K562 (cell line): Measurements from ENCODE around the gene TAF12. TPM values are rescaled to one million over a fixed set of nuclear protein-coding genes. Genes with fewer than 3 reads are reported as not detected.

Source experiments
- ATAC-seq: fragments of 200-7000 bp; cut with Tn5 transposase; 3 replicates; pipeline ENCODE4 v1.9.1; 2020; ENCODE audit warnings: moderate library complexity
- BruUV-seq: library from RNA; stranded (reverse); fragments of 400-500 nt; replicated peaks from 2 replicates; lab custom pipeline; 2021; lab: Mats Ljungman, UMichigan
- CTCF ChIA-PET: fragments of 300-600 bp; formaldehyde crosslinking; extraction: SDS; loops from one replicate; lab custom pipeline; 2021; ENCODE audit warnings: low intra/inter-chr PET ratio; lab: Yijun Ruan, JAX
- POLR2A ChIA-PET: fragments of 300-600, 350-650 bp; sonication (Branson Sonifier 250); formaldehyde crosslinking; extraction: SDS; loops from one replicate; lab custom pipeline; 2021; ENCODE audit warnings: antibody characterized with exemption, inconsistent platforms; lab: Yijun Ruan, JAX
- DNase-seq, 4 experiments: peaks; one replicate each; pipeline versions ENCODE4 v3.0.0 to v3.0.0-alpha.2; 2011 to 2018; ENCODE audit warnings: low spot score in 3 of 4, mixed read lengths in 3 of 4; ENCODE audit errors: extremely low read depth in 1 of 4
- FAIRE-seq: peaks from 2 replicates; lab custom pipeline; 2011; peaks lifted over from hg19 to GRCh38; lab: Jason Lieb, UNC
- H2AFZ ChIP-seq: 2 replicates; pipeline ENCODE4 v1.6.0; 2011; ENCODE audit warnings: low read depth, low read length, control low read depth, inconsistent platforms
- H3K27ac ChIP-seq: fragments of 200-600 bp; 3 replicates; pipeline ENCODE4 v1.8.0; 2011; ENCODE audit warnings: low read depth, mild to moderate bottlenecking, control low read depth, inconsistent platforms, low read length, moderate library complexity, mixed read lengths; ENCODE audit errors: extremely low read depth
- H3K27me3 ChIP-seq, 2 experiments: fragments of 300-600 bp in 1 of 2; 2 replicates in 1 of 2; 3 replicates in 1 of 2; pipeline versions ENCODE4 v1.6.0 to v1.8.0; 2011; ENCODE audit warnings: inconsistent platforms in 2 of 2, low read length in 2 of 2, mild to moderate bottlenecking in 1 of 2, mixed read lengths in 1 of 2, moderate library complexity in 1 of 2; ENCODE audit not compliant: control insufficient read depth in 2 of 2, insufficient read depth in 2 of 2
- H3K36me3 ChIP-seq: fragments of 300-600 bp; 3 replicates; pipeline ENCODE4 v1.8.0; 2011; ENCODE audit warnings: mild to moderate bottlenecking, low read length, inconsistent platforms; ENCODE audit not compliant: control insufficient read depth, insufficient read depth
- H3K4me1 ChIP-seq, 2 experiments: fragments of 200-600 bp in 1 of 2; replicated peaks in 1 of 2; 2 replicates in 1 of 2; 3 replicates in 1 of 2; pipeline versions ENCODE4 v1.5.1 to v1.8.0; 2011; ENCODE audit warnings: inconsistent platforms in 2 of 2, low read length in 2 of 2, mild to moderate bottlenecking in 1 of 2, mixed read lengths in 1 of 2, moderate library complexity in 1 of 2; ENCODE audit not compliant: control insufficient read depth in 2 of 2, insufficient read depth in 2 of 2
- H3K4me2 ChIP-seq: 2 replicates; pipeline ENCODE4 v1.6.1; 2011; ENCODE audit warnings: low read length, control low read depth, inconsistent platforms, mixed read lengths; ENCODE audit not compliant: insufficient read depth
- H3K4me3 ChIP-seq: fragments of 200-600 bp; sonication (generic), shearing (Covaris generic); 2 replicates; pipeline ENCODE4 v1.5.1; 2016; ENCODE audit warnings: control low read depth, inconsistent platforms
- H3K79me2 ChIP-seq: fragments of 200-600 bp; 3 replicates; pipeline ENCODE4 v1.8.0; 2011; ENCODE audit warnings: low read length, inconsistent platforms; ENCODE audit not compliant: control insufficient read depth, insufficient read depth
- H3K9ac ChIP-seq, 2 experiments: 2 replicates each; pipeline versions ENCODE4 v1.6.0 to v1.6.1; 2011; ENCODE audit warnings: low read depth in 2 of 2, low read length in 2 of 2, control low read depth in 1 of 2, inconsistent platforms in 1 of 2, mild to moderate bottlenecking in 1 of 2, mixed read lengths in 1 of 2; ENCODE audit not compliant: insufficient read depth in 1 of 2
- H3K9me1 ChIP-seq: one replicate; pipeline ENCODE4 v1.6.0; 2011; ENCODE audit warnings: inconsistent platforms, mild to moderate bottlenecking, low read length, moderate library complexity; ENCODE audit not compliant: control insufficient read depth, insufficient read depth
- H3K9me3 ChIP-seq: replicated peaks from 2 replicates; pipeline ENCODE4 v1.5.1; 2011; ENCODE audit warnings: low read depth, low read length, inconsistent platforms; ENCODE audit not compliant: control insufficient read depth, insufficient read depth
- H4K20me1 ChIP-seq: replicated peaks from 2 replicates; pipeline ENCODE4 v1.6.1; 2011; ENCODE audit warnings: low read length, inconsistent platforms, mixed read lengths; ENCODE audit not compliant: control insufficient read depth, insufficient read depth
- CREM ChIP-seq: IDR thresholded peaks from 2 replicates; pipeline ENCODE4 v1.6.1; 2014; ENCODE audit warnings: antibody characterized with exemption, low read depth
- FOXJ3 ChIP-seq: sonication (generic); formaldehyde crosslinking; IDR thresholded peaks from 2 replicates; pipeline ENCODE4 v1.4.0; 2020; ENCODE audit warnings: mild to moderate bottlenecking, missing genetic modification reagents
- MCM5 ChIP-seq: fragments of 450-650 bp; IDR thresholded peaks from 2 replicates; pipeline ENCODE4 v1.6.1; 2016; ENCODE audit warnings: low read depth
- NFE2L1 ChIP-seq: fragments of 450-650 bp; IDR thresholded peaks from 2 replicates; pipeline ENCODE4 v1.6.1; 2016; ENCODE audit warnings: missing genetic modification characterization, low read depth, mild to moderate bottlenecking, missing compliant biosample characterization, moderate library complexity, borderline replicate concordance
- PHTF2 ChIP-seq: fragments of 250-450 bp; sonication (Bioruptor Pico); IDR thresholded peaks from 2 replicates; pipeline ENCODE4 v1.5.0; 2021; ENCODE audit warnings: mild to moderate bottlenecking
- THRB ChIP-seq: fragments of 450-650 bp; formaldehyde crosslinking; conservative IDR thresholded peaks from 2 replicates; pipeline ENCODE4 v1.4.0; 2022; ENCODE audit warnings: mild to moderate bottlenecking, missing genetic modification characterization
- ZNF707 ChIP-seq: fragments of 250-450 bp; sonication (Bioruptor Pico); conservative IDR thresholded peaks from 2 replicates; pipeline ENCODE4 v1.8.0; 2022; ENCODE audit warnings: inconsistent platforms, mild to moderate bottlenecking, moderate library complexity
- ZNF717 ChIP-seq: fragments of 250-450 bp; sonication (Bioruptor Pico); IDR thresholded peaks from 2 replicates; pipeline ENCODE4 v1.5.0; 2021
- ZNF76 ChIP-seq: fragments of 250-450 bp; sonication (Bioruptor Pico); IDR thresholded peaks from 2 replicates; pipeline ENCODE4 v1.4.0; 2020; ENCODE audit warnings: mild to moderate bottlenecking, moderate library complexity, borderline replicate concordance
- WGBS: fragments of 100-300 bp; shearing (Covaris generic); methylation state at CpG from one replicate; pipeline ENCODE4 v1.1.6; 2016; ENCODE audit warnings: low coverage, mixed read lengths; ENCODE audit not compliant: insufficient coverage; ENCODE audit errors: missing lambda C conversion rate; 5-methylcytosine and 5-hydroxymethylcytosine counted together
- in situ Hi-C: fragments of 300-500 bp; cut with MboI; formaldehyde crosslinking; loops from 4 replicates; pipeline ENCODE4 v1.15.0; 2018; ENCODE audit warnings: inconsistent platforms, mixed read lengths
- intact Hi-C: fragments of 100-400 bp; cut with micrococcal nuclease; formaldehyde crosslinking; loops from 2 replicates; pipeline ENCODE4 v1.14.2; 2022
- polyA plus RNA-seq, 8 experiments: library from polyadenylated mRNA; depleted of rRNA in 4 of 8; stranded (reverse) in 5 of 8; unstranded in 3 of 8; fragments of >200 nt; fragmentation: Nextera tagmentation in 2 of 8; fragmentation: Illumina TruSeq in 1 of 8; extraction: Ambion mirVana in 2 of 8; extraction: Trizol in 1 of 8; gene quantifications; 2 replicates each; pipeline versions ENCODE4 v1.2.1 to v1.2.3, GENCODE V29; 2011 to 2014; ENCODE audit warnings: inconsistent platforms in 1 of 8, missing spikeins in 1 of 8
- total RNA-seq, 7 experiments: library from RNA; depleted of rRNA in 6 of 7; stranded (reverse); fragments of >200 nt in 6 of 7; fragmentation: Illumina TruSeq in 2 of 7; extraction: Trizol in 2 of 7; gene quantifications; 2 replicates each; pipeline versions ENCODE4 v1.2.1 to v1.2.3, GENCODE V29; 2011 to 2021; ENCODE audit warnings: low replicate concordance in 1 of 7

Gene TAF12
- total and polyA plus RNA-seq, 9 of the 15 experiments (the other 6 are each of a cell fraction or from before 2014, with no cell fraction given) = 31.6 to 89.0 (median 50.5) TPM

- peaks cover 11% of the 10 kb centered on the region for H4K20me1 ChIP-seq
- no TSS peak for BruUV-seq
- peak in 2 of 4 experiments; percentile 69 to 71 for DNase-seq
- H3K79me2 ChIP-seq = no peaks in the 10 kb centered on the region
- H3K9me1 ChIP-seq = no peaks in the 10 kb centered on the region
- no peak for TF ChIP-seq ZNF717
- no peak for TF ChIP-seq THRB (CRISPR knock-in tag)
- TF ChIP-seq ZNF707 (CRISPR knock-in tag) = no peak
- no peak for TF ChIP-seq PHTF2 (CRISPR knock-in tag)
- TF ChIP-seq FOXJ3 = no peak
- TF ChIP-seq ZNF76 (CRISPR knock-in tag) = no peak
- TF ChIP-seq CREM = no peak
- no peak for TF ChIP-seq NFE2L1 (tag)
- TF ChIP-seq MCM5 = no peak
- TF ChIP-seq, all 486 proteins: peak for 0
- no peak for ATAC-seq
- H3K36me3 ChIP-seq = no peaks in the 10 kb centered on the region
- H3K4me3 ChIP-seq = no peak overlapping the region
- H3K9ac ChIP-seq = 0 out of 4 replicates have a peak overlapping the region, but pooled peaks of 1 of the 2 experiments have one; percentile 40
- CTCF ChIA-PET = no interaction called here
- intact Hi-C loops (no loop called here), in situ Hi-C loops (no loop called here)
- H3K4me1 ChIP-seq = peaks cover 4 to 13% of the 10 kb centered on the region in 2 experiments
- H3K9me3 ChIP-seq = no peaks in the 10 kb centered on the region
- no peak for FAIRE-seq
- no peak overlapping the region for H2AFZ ChIP-seq
- no peak overlapping the region for H3K27ac ChIP-seq
- POLR2A ChIA-PET = interaction anchor here (0.6 to 1.1 kb wide), 3 partner anchors 10 to 147 kb away, joined by 3 to 12 read pairs (median 4); no protein-coding TSS in a partner anchor
- H3K4me2 ChIP-seq = no peak overlapping the region
- WGBS = 38% methylated on average over 25 of the region's 81 CpGs
- H3K27me3 ChIP-seq = peaks cover 5 to 6% of the 10 kb centered on the region in 2 experiments; a peak in 3 of 5 replicates
Measured at GRCh38 chr1:28592321-28593071, 50.4 kb downstream of the TAF12 start.
